H4 (cell line): ENCODE results near the gene FCGR3A. TPM values are rescaled to one million over a fixed set of nuclear protein-coding genes. Genes with fewer than 3 reads are reported as not detected.
A peak's percentile ranks its signal among the peaks of the same experiment; 100 is the strongest.
"Not testable (repeated sequence)": the region's sequence is repeated elsewhere in the genome, so short reads cannot be mapped to it uniquely, and the experiment has no call there.

Experiments used
- DNase-seq: peaks from one replicate; pipeline ENCODE4 v3.0.0-alpha.2; 2015; ENCODE audit warnings: low spot score
- total RNA-seq: library from RNA; depleted of rRNA; stranded (reverse); fragments of >200 nt; shearing (Covaris generic); gene quantifications from 2 replicates; pipeline ENCODE4 v1.2.3, GENCODE V29; 2014; rRNA removed

Gene FCGR3A
- total RNA-seq = not detected in 2 replicates

DNA sequence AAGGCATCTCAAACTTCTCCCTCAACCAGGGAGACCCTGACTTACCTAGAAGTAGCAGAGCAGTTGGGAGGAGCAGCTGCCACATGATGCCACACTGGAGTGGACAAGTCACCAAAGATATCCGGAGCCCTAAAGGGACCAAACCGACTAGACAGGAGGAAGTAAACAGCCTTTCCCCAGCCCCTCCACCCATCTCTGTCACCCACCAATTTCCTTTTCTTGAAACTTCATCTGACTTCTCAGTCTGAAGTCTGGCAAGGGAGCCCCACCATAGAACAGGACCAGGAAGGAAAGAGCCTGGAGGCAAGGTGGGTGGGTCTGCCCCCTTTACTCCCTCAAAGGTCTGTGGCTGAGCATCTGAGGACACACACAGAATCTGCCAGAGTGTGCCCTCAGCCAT is at the start of gene FCGR3A:
Gene FCGR3A (minus strand): TSS at position 167 of the 400 bp plus-strand sequence. CDS start 82 bp downstream, at position 85.
- no peak for DNase-seq

DNA sequence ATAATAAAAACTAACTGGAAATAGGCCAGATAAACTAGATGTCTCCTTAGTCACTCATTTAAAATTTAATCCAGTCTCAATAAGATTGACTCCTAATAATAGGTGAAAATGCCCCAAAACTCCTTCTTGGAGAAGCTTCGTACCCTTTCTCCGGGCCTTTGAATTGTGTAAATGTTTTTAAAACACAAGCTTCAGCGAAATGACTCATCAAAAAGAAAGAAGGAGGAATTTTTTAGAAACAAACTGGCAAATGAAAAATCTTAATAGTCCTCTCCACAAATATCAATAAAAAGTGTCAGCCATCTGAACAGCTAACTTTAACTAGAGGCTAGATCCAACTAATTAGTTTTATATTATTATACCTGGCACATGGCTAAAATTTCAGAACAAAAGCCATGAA is 47.5 kb upstream of the FCGR3A start:
- DNase-seq = not testable (repeated sequence)

DNA sequence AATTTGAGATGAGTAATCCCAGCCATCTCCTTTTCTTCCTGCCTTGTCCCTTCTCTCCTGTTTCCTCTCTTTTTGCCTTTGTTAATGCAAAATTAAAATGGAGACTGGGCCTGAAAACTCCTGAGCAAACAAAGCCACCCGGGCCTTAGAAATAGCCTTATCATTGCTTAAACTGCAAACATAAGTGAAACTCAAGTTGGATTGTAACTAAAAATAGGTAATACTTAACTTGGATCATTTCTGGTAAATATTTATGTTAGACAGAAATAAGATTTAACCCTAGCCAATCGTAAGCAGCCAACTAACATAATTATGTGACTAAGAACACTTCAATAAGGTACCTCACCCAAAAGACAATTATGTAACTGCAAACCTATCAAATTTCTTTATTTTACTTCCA is 46.0 kb upstream of the FCGR3A start:
- DNase-seq = peak; percentile 22

DNA sequence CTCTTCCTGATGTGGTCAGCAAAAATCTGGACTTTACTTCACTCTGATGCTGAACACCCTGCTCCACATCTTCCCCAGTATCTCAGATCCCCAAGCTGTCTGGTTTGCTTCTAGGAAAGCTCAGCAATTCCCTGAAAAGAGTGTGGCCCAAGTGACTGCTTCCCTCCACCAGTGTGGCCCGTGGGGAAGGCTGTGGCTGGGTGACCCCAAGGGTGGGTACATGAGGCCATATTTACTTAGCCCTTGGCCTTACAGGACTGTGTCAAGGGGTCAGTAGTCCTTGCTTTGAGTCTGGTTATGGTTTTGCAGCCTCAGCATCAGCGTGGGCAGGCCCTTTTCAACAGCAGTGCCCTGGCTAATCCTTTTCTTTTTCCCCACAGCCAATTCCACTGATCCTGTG is 45.6 kb upstream of the FCGR3A start:
- DNase-seq = not testable (repeated sequence)

DNA sequence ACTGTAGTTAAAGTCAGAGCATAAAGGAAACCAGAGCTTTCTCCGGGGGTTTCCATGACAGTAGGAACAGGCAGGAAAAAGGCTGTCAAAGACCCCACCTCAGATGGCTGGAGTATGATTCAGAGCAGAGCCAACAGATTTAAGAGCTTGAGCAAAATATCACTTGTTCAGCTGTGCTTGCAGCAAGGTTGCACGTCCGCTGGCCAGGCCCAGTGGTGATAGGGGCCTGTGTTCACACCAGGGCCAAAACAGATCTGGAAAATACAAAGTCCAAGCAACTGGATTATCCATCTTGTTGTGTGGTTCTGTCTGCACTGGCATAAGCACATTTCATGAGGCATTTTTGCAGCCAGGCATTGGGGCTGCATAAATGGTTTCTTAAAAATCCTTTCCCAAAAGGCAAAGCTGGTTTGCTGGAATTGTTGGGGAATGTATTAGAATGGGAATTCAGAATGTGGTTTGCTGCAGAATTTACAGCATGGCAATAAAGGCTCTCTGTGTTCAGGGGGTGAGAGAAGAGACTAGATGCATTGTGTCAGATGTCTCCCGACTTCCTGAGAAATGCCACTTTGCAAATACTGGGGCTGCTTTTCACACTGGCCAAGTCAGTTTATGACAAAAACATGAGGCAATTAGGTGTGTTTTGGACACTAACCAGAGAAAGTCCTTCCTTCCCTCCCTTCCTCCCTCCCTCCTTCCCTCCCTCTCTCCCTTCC is 44.8 kb upstream of the FCGR3A start:
- DNase-seq = not testable (repeated sequence)

DNA sequence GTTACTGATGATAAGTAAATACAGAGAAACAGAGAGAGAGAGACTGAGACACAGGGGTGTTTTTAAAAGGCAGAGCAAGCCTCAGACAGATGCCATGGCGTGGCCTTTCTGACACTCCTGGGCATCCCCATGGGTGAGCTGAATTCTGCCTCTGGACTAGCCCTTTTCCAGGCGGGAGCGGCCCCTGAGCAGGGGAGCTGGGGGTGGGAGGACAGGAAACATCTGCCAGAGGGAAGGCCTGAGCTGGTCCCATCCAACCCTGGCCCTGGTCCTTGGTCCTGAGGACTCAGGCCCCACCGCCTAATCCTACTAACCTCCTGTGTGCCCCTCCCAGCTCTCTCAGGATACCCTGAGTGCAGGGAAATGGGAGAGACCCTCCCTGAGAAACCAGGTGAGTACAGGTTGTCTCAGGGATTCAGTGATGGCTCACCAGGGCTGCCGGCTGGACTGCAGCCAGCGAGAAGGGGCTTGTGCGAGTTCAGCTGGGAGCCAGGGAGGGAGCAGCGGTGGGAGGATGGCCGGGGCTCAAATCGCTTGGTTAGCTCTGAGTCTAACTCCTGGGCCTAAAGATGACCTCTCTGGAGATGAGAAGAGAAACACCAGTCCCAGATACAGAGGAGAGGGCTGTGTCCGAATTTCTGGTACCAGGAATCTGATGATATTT is 43.6 kb upstream of the FCGR3A start:
- not testable (repeated sequence) for DNase-seq

DNA sequence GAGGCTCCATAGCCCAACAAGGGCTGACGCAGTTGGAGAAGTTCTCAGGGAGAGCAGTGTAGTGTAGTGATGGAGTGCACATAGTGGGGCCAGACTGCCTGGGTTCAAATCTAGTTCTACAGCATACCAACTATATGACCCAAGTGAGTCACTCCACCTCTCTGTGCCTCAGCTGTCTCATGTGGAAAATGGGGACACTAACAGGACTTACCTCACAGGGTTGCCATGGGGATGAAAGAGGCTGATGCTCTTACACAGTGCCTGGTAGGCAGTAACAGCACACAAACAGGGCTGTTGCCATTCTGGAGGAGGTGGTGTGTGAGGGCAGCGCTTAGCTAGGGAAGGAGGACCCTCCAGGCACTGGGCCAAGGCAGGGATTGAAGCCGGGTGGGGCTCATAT is 43.0 kb upstream of the FCGR3A start:
- DNase-seq = not testable (repeated sequence)

DNA sequence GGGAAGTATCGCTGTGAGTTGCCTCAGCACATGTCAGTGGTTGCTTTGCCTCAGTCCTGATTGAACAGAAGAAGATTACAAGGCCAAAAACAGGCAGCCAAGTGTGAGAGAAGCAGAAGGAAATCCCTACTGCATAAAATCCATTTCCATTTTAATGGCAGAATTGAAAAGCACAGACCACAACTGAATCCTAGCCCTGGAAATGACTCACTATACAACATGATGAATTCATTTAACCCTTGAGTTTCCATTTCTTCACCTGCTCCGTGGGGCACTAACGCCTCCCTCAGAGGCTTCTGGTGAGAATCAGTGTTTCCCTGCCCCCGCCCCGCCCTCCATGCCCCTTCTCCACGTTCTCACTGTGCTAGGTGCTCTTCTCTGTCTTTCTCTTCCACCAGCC is 40.3 kb upstream of the FCGR3A start:
- DNase-seq = not testable (repeated sequence)

DNA sequence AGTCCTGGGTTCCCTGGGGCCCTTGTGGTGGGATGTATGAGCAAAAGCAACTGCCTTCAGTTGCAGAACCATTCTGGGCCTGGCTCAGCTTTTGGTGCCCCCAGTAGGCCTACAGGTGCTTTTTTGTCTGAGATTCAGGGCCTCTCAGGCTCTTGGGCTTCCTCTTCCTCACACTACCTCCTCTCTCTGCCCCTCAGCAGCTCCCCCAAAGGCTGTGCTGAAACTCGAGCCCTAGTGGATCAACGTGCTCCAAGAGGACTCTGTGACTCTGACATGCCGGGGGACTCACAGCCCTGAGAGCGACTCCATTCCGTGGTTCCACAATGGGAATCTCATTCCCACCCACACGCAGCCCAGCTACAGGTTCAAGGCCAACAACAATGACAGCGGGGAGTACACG is 39.7 kb upstream of the FCGR3A start:
- not testable (repeated sequence) for DNase-seq

DNA sequence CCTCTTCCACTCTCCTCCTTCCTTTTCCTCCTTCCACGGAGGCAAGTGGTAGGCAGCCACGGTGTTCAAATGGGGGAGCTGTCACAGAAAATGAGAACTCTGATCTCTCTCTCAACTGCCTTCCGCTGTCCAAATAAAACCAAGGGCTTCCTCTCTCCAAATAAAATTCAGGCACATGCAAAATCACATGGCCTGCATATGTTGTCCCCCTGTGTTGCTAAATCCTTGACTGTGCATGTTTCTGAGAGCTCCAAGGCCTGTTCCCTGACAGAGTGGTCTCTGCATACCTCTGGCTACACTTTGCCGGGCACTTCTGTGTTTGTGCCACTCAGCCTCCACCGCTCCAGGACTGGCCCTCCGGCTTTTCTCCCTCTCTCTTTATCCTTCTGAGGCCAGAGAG is 39.0 kb upstream of the FCGR3A start:
- DNase-seq = not testable (repeated sequence)

DNA sequence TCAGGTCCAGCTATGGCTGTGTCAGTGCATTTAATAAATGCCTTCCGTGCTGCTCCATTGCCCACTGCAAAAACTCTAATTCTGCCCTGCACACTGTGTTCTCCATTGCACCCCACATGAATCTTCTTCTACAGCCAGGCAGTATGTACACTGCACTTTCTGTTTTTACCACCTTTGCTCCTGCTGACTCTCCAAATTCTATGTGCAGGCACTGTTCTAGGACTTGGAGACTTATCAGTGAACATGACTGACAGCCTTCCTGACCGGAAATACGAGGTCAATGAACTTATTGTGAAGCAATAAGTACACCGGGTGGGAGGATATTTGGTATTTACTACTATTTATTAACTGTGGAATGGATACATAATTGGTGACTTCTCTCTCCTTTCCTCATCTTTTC is 33.3 kb upstream of the FCGR3A start:
- not testable (repeated sequence) for DNase-seq

DNA sequence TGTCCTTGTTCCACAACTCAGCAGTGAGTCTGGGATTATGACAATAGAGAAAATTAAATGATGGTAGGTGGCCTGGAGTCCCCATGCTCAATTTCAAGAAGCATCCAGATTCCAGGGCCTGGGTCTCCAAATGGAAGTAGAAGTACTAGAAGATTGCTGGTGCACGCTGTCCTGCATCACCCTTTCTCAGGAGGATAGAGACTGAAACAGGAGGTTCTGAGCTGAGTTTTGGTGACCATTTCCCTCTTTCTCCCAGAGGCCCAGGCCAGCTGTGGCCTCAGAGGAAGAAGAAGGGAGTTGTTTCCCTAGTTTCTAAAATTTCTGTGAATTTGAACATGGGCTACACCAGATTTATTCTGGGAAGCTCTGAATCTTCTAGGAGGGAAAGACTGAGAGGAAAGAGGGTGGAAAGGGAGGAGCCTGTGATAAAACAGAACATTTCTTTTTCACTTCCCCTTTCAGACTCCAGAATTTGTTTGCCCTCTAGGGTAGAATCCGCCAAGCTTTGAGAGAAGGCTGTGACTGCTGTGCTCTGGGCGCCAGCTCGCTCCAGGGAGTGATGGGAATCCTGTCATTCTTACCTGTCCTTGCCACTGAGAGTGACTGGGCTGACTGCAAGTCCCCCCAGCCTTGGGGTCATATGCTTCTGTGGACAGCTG is 31.4 kb upstream of the FCGR3A start:
- DNase-seq = not testable (repeated sequence)

DNA sequence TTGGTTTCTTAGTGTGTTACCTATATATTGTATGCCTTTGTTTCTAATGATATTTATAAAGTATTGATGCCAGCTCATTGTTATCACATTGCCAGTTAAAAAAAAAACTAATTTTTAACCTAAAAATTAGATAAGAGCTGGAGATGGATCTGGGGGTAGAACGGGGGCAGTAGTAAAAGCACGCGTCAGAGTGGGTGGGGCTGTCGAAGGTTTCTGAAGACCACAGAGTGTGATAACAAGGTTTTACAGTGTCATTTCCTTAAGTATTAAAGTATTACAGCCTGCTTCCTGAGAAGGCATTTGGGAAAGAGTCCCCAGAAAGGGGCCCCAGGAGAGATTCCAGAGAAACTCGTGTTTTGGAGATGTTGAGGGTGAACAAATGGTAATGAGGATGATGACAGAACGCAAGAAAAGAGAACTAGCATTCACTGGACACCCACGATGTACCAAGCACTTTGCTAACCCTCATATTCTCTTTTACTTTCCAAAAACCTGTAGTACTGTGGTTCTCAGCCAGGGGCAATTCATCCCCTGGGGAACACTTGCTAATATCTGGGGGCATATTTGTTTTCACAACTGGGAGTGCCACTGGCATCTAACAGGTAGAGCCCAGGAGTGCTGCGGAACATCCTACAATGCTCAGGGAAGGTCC is 30.4 kb upstream of the FCGR3A start:
- not testable (repeated sequence) for DNase-seq

DNA sequence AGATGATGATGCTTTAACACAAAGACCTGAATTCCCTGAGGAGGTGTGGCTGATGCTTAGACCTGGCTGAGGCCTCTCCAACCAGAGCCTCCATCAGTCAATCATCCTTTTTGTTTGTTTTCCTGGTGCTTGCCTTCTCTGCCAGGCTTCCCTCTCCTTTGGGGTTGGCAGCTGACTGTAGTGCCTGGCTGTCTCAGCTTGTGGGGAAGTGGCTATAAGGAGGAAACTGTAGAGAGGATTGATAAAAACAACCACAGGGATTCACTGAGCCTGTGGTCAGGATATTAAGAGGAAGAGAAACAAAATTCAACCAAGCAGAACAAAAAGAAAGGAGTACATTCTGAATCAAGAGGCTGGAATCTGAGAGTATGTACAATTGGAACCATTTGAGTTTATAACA is 27.1 kb upstream of the FCGR3A start:
- DNase-seq = not testable (repeated sequence)

DNA sequence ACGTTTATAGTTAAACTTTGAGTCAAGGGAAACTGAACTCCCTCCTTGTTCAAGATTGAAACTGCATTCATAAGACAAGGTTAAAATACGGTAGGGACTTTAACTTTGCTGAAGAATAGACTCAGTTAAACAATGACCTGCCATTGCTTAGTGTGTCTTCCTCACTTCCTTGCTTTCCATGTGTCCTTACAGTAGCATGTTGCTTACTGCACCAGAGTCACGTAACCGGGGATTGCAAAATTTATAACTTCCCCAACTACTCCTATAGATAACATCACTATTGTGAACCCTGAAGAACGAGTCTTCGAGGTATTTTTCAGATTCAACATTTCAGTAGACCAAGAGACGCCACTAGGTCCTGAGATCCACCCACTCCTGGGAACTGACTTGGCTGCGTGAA is 22.1 kb upstream of the FCGR3A start:
- not testable (repeated sequence) for DNase-seq

DNA sequence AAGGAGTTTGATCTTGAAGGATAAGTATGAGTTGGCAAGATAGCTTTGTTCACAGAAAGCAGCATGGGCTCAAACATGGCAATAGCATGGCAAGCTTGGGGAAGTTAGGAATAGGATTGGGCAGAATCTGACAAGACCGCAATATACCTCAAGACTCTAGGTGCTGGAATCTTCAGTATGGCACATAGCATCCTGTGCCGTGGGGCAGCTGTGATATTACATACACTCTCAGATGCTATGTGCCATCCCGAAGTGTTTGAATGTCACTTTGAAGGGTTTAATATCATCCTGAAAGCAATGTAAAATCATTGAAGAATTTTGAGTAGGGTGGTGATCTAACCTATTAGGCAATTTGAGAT is 17.0 kb upstream of the FCGR3A start:
- not testable (repeated sequence) for DNase-seq

DNA sequence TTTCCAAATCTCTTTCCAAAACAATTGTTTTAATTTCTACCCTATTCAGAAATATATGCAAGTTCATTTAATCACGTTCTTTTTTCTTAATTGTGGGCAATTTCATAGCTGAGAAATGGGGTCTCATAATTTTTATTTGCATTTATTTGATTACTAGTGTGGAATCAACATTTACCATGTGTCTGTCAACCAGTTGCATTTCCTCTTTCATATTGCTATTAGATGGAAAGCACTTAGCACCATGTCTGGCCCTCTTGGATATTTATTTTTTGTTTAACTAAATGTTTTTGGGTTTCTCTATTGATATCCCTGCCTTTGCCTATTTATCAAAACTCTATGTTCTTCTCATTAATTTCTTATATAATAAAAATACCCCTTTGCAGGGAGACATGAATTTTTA is 13.9 kb upstream of the FCGR3A start:
- not testable (repeated sequence) for DNase-seq

DNA sequence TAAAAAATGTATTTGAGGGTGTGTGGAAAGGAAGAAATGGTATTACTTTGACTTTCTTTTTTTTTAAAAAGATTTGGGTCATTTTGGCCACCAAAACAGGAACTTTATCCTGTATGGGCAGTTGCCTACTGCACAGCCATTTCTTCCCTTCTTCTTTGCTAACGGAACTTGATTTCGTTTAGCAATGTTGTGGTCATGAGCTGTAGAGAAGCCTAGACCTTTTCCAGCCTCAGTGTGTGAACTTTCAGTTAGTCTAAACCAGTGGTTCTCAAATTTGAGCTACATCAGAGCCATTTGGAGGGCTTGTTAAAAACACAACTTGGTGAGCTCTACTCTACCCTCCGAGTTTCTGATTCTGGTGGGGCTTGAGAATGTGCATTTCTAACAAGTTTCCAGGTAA is 12.8 kb upstream of the FCGR3A start:
- DNase-seq = not testable (repeated sequence)

DNA sequence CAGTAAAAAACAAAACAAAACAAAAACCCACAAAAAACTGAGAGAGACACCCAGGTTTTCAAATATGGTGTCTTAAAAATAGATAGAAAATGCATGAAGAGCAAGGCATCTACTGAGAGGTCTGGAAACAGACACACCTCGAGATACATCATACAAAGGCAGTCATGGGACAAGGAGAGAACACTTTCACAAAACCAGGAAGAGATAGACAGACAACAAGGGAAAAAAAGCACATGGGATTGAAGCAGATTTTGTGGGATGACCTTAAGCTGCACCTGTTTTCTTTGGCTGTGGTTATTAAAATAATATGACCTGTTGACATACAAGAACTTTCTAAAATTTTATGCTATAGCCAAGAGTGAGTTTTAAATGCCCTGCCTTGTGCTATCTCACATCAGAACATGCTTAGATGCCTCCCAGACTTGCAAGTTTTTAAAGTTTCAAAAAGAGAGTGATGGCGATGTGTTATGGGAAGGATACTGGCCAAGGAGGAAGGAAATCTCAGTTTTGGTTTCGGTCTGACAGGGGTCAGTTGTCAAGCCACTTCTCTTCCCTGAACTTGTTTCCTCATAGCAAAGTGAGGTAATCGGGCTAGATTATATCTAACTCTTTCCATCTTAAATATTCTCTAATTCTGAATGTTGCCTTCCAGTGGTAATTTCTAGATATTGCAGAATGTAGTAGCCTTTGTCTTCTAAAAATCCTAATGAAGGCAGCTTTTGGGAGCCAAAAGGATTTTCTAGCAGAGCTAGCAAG is 11.5 kb upstream of the FCGR3A start:
- DNase-seq = not testable (repeated sequence)

DNA sequence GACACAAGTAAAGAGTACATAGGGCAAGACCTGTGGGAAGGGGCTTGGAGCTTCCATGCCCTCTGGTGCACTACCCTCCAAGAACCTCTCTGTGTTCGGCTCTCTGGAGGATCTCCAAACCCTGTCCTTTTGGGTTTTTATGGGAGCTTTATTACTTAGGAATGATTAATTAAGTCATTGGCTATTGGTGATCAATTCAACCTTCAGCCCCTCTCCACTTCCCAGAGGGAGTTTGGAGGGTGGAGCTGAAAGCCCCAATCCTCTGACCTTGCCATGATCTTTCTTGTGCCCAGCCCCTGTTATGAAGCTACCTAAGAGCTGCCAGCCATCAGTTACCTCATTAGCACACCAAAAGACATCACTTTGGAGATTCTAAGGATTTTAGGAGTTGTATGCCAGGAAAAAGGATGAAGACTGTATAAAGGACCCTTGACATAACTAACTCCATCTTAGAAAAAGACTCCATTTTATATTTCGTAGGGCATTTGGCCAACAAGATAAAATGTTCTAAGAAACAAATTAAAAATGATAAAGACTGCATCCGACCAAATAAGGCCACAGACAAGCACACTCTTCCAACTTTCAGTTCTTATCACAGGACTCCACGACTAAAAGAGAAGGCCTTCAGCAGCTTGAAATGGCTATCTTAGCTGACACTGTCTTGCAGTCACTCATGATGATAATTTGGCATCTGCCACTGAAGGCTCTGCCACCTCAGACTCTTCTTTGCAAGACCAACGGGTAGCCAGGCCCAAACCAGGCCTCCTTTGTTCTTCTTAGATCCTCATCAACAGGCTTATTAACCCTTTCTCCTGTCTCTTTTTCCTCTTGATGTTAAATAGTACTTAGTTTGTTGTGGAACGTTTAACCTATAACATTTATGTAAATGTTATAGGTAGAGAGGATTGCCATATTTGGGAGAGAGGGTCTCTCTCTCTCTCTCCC is 8.2 kb upstream of the FCGR3A start:
- DNase-seq = not testable (repeated sequence)
